ENCODE data around the gene VAV2. TPM values are rescaled to one million over a fixed set of nuclear protein-coding genes. Genes with fewer than 3 reads are reported as not detected.

The VAV2 gene
- total RNA-seq, 3 donors from 2014 or later = 5.3 to 9.5 (median 8.8) TPM

GRCh38 chr9:133844398-133844784 lies 147.7 kb downstream of the VAV2 start:
- H3K4me1 ChIP-seq = no peaks in the 10 kb centered on the region
- no peak for DNase-seq (ENCODE audit: low spot score in 2 of 2)
- intact Hi-C loops (cut with DNase I; ENCODE audit: low total_unique reads) = no loop called here
- no peaks in the 10 kb centered on the region for H3K27me3 ChIP-seq
- no peak overlapping the region for H3K4me3 ChIP-seq
- H3K9me3 ChIP-seq = no peaks in the 10 kb centered on the region
- no peak overlapping the region for H3K27ac ChIP-seq
- H3K36me3 ChIP-seq = no peaks in the 10 kb centered on the region
- TF ChIP-seq POLR2AphosphoS5 (IDR thresholded peaks at IDR 0.05) (no peak), POLR2A (IDR thresholded peaks at IDR 0.05) (no peak)
- TF ChIP-seq, protein P1, sequence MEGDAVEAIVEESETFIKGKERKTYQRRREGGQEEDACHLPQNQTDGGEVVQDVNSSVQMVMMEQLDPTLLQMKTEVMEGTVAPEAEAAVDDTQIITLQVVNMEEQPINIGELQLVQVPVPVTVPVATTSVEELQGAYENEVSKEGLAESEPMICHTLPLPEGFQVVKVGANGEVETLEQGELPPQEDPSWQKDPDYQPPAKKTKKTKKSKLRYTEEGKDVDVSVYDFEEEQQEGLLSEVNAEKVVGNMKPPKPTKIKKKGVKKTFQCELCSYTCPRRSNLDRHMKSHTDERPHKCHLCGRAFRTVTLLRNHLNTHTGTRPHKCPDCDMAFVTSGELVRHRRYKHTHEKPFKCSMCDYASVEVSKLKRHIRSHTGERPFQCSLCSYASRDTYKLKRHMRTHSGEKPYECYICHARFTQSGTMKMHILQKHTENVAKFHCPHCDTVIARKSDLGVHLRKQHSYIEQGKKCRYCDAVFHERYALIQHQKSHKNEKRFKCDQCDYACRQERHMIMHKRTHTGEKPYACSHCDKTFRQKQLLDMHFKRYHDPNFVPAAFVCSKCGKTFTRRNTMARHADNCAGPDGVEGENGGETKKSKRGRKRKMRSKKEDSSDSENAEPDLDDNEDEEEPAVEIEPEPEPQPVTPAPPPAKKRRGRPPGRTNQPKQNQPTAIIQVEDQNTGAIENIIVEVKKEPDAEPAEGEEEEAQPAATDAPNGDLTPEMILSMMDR (IDR thresholded peaks at IDR 0.05) = no peak

GRCh38 chr9:133843751-133844397 lies 148.2 kb downstream of the VAV2 start:
- intact Hi-C loops (cut with DNase I; ENCODE audit: low total_unique reads) = loop anchor here (1.0 kb wide), 1 partner anchor 13 kb away; no protein-coding TSS in a partner anchor
- no peaks in the 10 kb centered on the region for H3K4me1 ChIP-seq

GRCh38 chr9:133843250-133843649 lies 148.9 kb downstream of the VAV2 start:
- Histone ChIP-seq H3K4me1 (no peaks in the 10 kb centered on the region), H3K9me3 (no peaks in the 10 kb centered on the region), H3K36me3 (no peaks in the 10 kb centered on the region), H3K4me3 (no peak overlapping the region), H3K27ac (no peak overlapping the region), H3K27me3 (no peaks in the 10 kb centered on the region)
- no peak for DNase-seq (ENCODE audit: low spot score in 2 of 2)
- TF ChIP-seq POLR2AphosphoS5 (IDR thresholded peaks at IDR 0.05) (no peak), POLR2A (IDR thresholded peaks at IDR 0.05) (no peak)
- TF ChIP-seq, protein P1 (IDR thresholded peaks at IDR 0.05) = no peak
- intact Hi-C loops (cut with DNase I; ENCODE audit: low total_unique reads) = loop anchor here (1.0 kb wide), 1 partner anchor 14 kb away; no protein-coding TSS in a partner anchor

More at GRCh38 chr9:133843751-133844397, 148.2 kb downstream of the VAV2 start:
- Histone ChIP-seq H3K27ac (no peak overlapping the region), H3K36me3 (no peaks in the 10 kb centered on the region), H3K27me3 (no peaks in the 10 kb centered on the region), H3K4me3 (no peak overlapping the region), H3K9me3 (no peaks in the 10 kb centered on the region)
- TF ChIP-seq POLR2A (IDR thresholded peaks at IDR 0.05) = no peak
- TF ChIP-seq POLR2AphosphoS5 (IDR thresholded peaks at IDR 0.05) = no peak
- TF ChIP-seq, protein P1 (IDR thresholded peaks at IDR 0.05) = no peak
- no peak for DNase-seq (ENCODE audit: low spot score in 2 of 2)

DNA sequence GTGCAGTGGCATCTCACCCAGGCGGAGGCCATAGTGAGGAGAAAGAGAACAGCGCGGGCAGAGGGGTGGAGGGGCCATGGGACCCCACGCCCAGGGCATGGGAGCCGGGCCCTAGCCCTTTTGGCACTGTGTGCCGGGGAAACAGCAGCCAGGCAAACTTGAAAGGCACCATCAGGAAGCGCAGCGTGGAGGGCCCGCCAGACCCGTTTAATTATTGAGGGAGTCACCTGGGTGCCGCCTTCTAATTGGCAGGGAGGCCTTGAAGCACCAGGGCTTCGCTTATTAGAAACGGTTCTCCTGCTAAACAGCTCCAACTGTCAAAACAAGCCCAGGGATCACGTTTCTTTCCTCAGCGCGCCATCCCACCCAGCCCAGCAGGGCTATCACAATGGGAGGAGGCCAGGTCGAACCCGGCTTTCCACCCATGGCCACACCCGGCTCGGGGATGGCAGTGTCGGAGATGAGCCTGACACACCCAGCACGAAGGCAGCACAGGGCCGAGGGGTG lies 149.3 kb downstream of the VAV2 start:
- no peaks in the 10 kb centered on the region for H3K36me3 ChIP-seq
- H3K4me3 ChIP-seq = no peak overlapping the region
- H3K9me3 ChIP-seq = no peaks in the 10 kb centered on the region
- H3K27me3 ChIP-seq = no peaks in the 10 kb centered on the region
- DNase-seq (ENCODE audit: low spot score in 2 of 2) = no peak
- no peak overlapping the region for H3K27ac ChIP-seq
- no peak for TF ChIP-seq POLR2A (IDR thresholded peaks at IDR 0.05)
- no peaks in the 10 kb centered on the region for H3K4me1 ChIP-seq
- intact Hi-C loops (cut with DNase I; ENCODE audit: low total_unique reads) = loop anchor here (1.0 kb wide), 1 partner anchor 15 kb away; no protein-coding TSS in a partner anchor

- intact Hi-C loops (cut with DNase I; ENCODE audit: low total_unique reads) = no loop called here
- Histone ChIP-seq H3K36me3 (no peaks in the 10 kb centered on the region), H3K9me3 (no peaks in the 10 kb centered on the region), H3K27me3 (no peaks in the 10 kb centered on the region), H3K4me3 (no peak overlapping the region), H3K27ac (no peak overlapping the region), H3K4me1 (no peaks in the 10 kb centered on the region)
- TF ChIP-seq POLR2A (IDR thresholded peaks at IDR 0.05) (no peak), POLR2AphosphoS5 (IDR thresholded peaks at IDR 0.05) (no peak)
- TF ChIP-seq, protein P1 (IDR thresholded peaks at IDR 0.05) = no peak
- DNase-seq (ENCODE audit: low spot score in 2 of 2) = no peak
Observed at GRCh38 chr9:133842174-133842573, 149.9 kb downstream of the VAV2 start.

All from breast epithelium (tissue), 4 donors.